GM12892 (cell line): ENCODE data around the gene SLC2A5.

Source experiments
- POLR2A ChIP-seq: IDR thresholded peaks from 2 replicates; pipeline ENCODE4 v1.6.1; 2011; ENCODE audit warnings: low read depth, low read length, control low read depth
- POLR2AphosphoS5 ChIP-seq: IDR thresholded peaks from 2 replicates; pipeline ENCODE4 v1.6.1; 2011; ENCODE audit warnings: low read depth, low read length, control low read depth
- TAF1 ChIP-seq: IDR thresholded peaks from 2 replicates; pipeline ENCODE4 v1.6.1; 2011; ENCODE audit warnings: low read depth, mild to moderate bottlenecking, control low read depth, low read length, borderline replicate concordance

- no peak for TF ChIP-seq POLR2AphosphoS5
- TF ChIP-seq POLR2A: no peak
- no peak for TF ChIP-seq TAF1
Measured at GRCh38 chr1:9028921-9029705, 40.3 kb downstream of the SLC2A5 start.
